IMR-90 (cell line): ENCODE results near the gene HSPA12A.

Experiments used
- CHD1 ChIP-seq: IDR thresholded peaks from 2 replicates; pipeline ENCODE4 v1.6.1; 2012; ENCODE audit warnings: low read depth, low read length, improper control_type of control experiment
- CTCF ChIP-seq: conservative IDR thresholded peaks from 2 replicates; pipeline ENCODE4 v1.5.1; 2012; ENCODE audit warnings: mild to moderate bottlenecking, low read depth, low read length, improper control_type of control experiment
- MXI1 ChIP-seq: IDR thresholded peaks from 2 replicates; pipeline ENCODE4 v1.6.1; 2012; ENCODE audit warnings: low read depth, mild to moderate bottlenecking, low read length, moderate library complexity, borderline replicate concordance
- POLR2A ChIP-seq: IDR thresholded peaks from 2 replicates; pipeline ENCODE4 v1.6.1; 2012; ENCODE audit warnings: mild to moderate bottlenecking, low read depth, low read length
- RFX5 ChIP-seq: IDR thresholded peaks from 2 replicates; pipeline ENCODE4 v1.8.0; 2012; ENCODE audit warnings: low read depth, mild to moderate bottlenecking, low read length, moderate library complexity
- SMC3 ChIP-seq: fragments of 150-350 bp; IDR thresholded peaks from 2 replicates; pipeline ENCODE4 v1.6.1; 2016; ENCODE audit warnings: low read depth, mild to moderate bottlenecking, antibody characterized with exemption, low read length, moderate library complexity
- USF2 ChIP-seq: fragments of 150-350 bp; IDR thresholded peaks from 2 replicates; pipeline ENCODE4 v1.6.1; 2017; ENCODE audit warnings: mild to moderate bottlenecking, antibody characterized with exemption, low read length, low read depth

- no peak for TF ChIP-seq POLR2A
- no peak for TF ChIP-seq CTCF
- no peak for TF ChIP-seq MXI1
- TF ChIP-seq USF2: no peak
- TF ChIP-seq SMC3: no peak
- TF ChIP-seq CHD1: no peak
- TF ChIP-seq RFX5: no peak
Observed at GRCh38 chr10:116785282-116785681, 42.9 kb upstream of the HSPA12A start.
